Panc1 (cell line): ENCODE data around the gene COMMD7. TPM values are rescaled to one million over a fixed set of nuclear protein-coding genes. Genes with fewer than 3 reads are reported as not detected.

Source experiments
- ATAC-seq: fragments of 200-7000 bp; cut with Tn5 transposase; 2 replicates; pipeline ENCODE4 v1.9.1; 2020; ENCODE audit warnings: mild to moderate bottlenecking, moderate library complexity
- BruUV-seq: library from RNA; stranded (reverse); fragments of 400-500 nt; replicated peaks from 2 replicates; lab custom pipeline; 2021; lab: Mats Ljungman, UMichigan
- CTCF ChIA-PET: fragments of 300-600 bp; sonication (Branson Sonifier 250); formaldehyde crosslinking; loops from one replicate; lab custom pipeline; 2022; ENCODE audit warnings: antibody characterized with exemption; lab: Charles Lee
- POLR2A ChIA-PET: fragments of 300-600 bp; sonication (Branson Sonifier 250); formaldehyde crosslinking; loops from one replicate; lab custom pipeline; 2022; ENCODE audit warnings: antibody characterized with exemption; lab: Charles Lee
- DNase-seq: peaks from one replicate; pipeline ENCODE4 v3.0.0-alpha.2; 2010; ENCODE audit warnings: low read depth, low spot score
- H3K27ac ChIP-seq: 2 replicates; pipeline ENCODE4 v1.5.1; 2011; ENCODE audit warnings: mild to moderate bottlenecking, low read length, inconsistent platforms
- H3K27me3 ChIP-seq: fragments of 200-500 bp; sonication (Bioruptor generic); 2 replicates; pipeline ENCODE4 v1.6.0; 2014; ENCODE audit warnings: low read length, inconsistent platforms; ENCODE audit not compliant: control insufficient read depth, insufficient read depth
- H3K36me3 ChIP-seq: fragments of 200-500 bp; sonication (Bioruptor generic); 2 replicates; pipeline ENCODE4 v1.5.1; 2014; ENCODE audit warnings: inconsistent platforms, mild to moderate bottlenecking, low read length, moderate library complexity; ENCODE audit not compliant: control insufficient read depth, insufficient read depth
- H3K4me1 ChIP-seq: 2 replicates; pipeline ENCODE4 v1.5.1; 2011; ENCODE audit warnings: inconsistent platforms, mild to moderate bottlenecking, low read length, moderate library complexity; ENCODE audit not compliant: control insufficient read depth, insufficient read depth
- H3K4me3 ChIP-seq, 2 experiments: 2 replicates each; pipeline ENCODE4 v1.5.1; 2011 to 2012; ENCODE audit warnings: low read depth in 2 of 2, low read length in 2 of 2, mild to moderate bottlenecking in 2 of 2, inconsistent platforms in 1 of 2, moderate library complexity in 1 of 2
- H3K9me3 ChIP-seq: fragments of 200-500 bp; sonication (Bioruptor generic); 2 replicates; pipeline ENCODE4 v1.5.1; 2014; ENCODE audit warnings: low read depth, mild to moderate bottlenecking, inconsistent platforms, low read length, moderate library complexity; ENCODE audit not compliant: control insufficient read depth, insufficient read depth
- CTCF ChIP-seq: fragments of 450-650 bp; IDR thresholded peaks from 2 replicates; pipeline ENCODE4 v1.5.1; 2017; ENCODE audit warnings: mild to moderate bottlenecking
- POLR2AphosphoS5 ChIP-seq: IDR thresholded peaks from 2 replicates; pipeline ENCODE4 v1.6.1; 2012; ENCODE audit warnings: mild to moderate bottlenecking, low read depth, low read length, moderate library complexity
- REST ChIP-seq, 2 experiments: IDR thresholded peaks; 2 replicates each; pipeline ENCODE4 v1.6.1; 2011 to 2012; ENCODE audit warnings: low read depth in 2 of 2, control low read depth in 1 of 2, low read length in 1 of 2, mild to moderate bottlenecking in 1 of 2, moderate library complexity in 1 of 2; ENCODE audit not compliant: insufficient read depth in 1 of 2
- SIN3A ChIP-seq: IDR thresholded peaks from 2 replicates; pipeline ENCODE4 v1.6.1; 2012; ENCODE audit warnings: low read depth, mild to moderate bottlenecking, low read length, moderate library complexity, borderline replicate concordance; ENCODE audit not compliant: insufficient read depth
- TCF7L2 ChIP-seq: IDR thresholded peaks from 2 replicates; pipeline ENCODE4 v1.6.1; 2011; ENCODE audit warnings: mild to moderate bottlenecking, low read depth, low read length, inconsistent platforms
- in situ Hi-C: cut with HindIII; loops from 2 replicates; pipeline ENCODE4 v1.10.0; 2016; ENCODE audit warnings: low sequenced_read_pairs, low pct_unique_long_range_greater_than_20kb
- intact Hi-C: fragments of 100-400 bp; cut with micrococcal nuclease; formaldehyde crosslinking; loops from one replicate; pipeline ENCODE4 v1.10.0; 2022; ENCODE audit not compliant: unreplicated experiment
- total RNA-seq: library from RNA; stranded (reverse); gene quantifications from one replicate; pipeline ENCODE4 v1.2.1, GENCODE V29; 2021; ENCODE audit not compliant: unreplicated experiment

COMMD7 gene
- total RNA-seq, 1 experiment from 2014 or later: 24.8 TPM

GRCh38 chr20:32675223-32675975 is 67.9 kb downstream of the COMMD7 start:
- DNase-seq: no peak
- CTCF ChIA-PET: interaction anchor here (0.6 to 3.2 kb wide), 2 partner anchors 45 to 103 kb away, joined by 5 to 37 read pairs; no protein-coding TSS in a partner anchor
- intact Hi-C loops: no loop called here
- in situ Hi-C loops: no loop called here
- H3K27ac ChIP-seq: no peak overlapping the region
- H3K4me1 ChIP-seq: no peaks in the 10 kb centered on the region
- ATAC-seq: no peak
- POLR2A ChIA-PET: no interaction called here
- no peaks in the 10 kb centered on the region for H3K36me3 ChIP-seq
- no TSS peak for BruUV-seq
- no peaks in the 10 kb centered on the region for H3K9me3 ChIP-seq
- no peaks in the 10 kb centered on the region for H3K27me3 ChIP-seq
- no peak overlapping the region for H3K4me3 ChIP-seq
- no peak for TF ChIP-seq REST (IDR thresholded peaks at IDR 0.05; ENCODE audit: insufficient read depth in 1 of 2, low read depth in 2 of 2, low read length in 1 of 2)
- TF ChIP-seq CTCF: no peak
- TF ChIP-seq POLR2AphosphoS5: no peak
- TF ChIP-seq SIN3A: no peak
- TF ChIP-seq TCF7L2: no peak

- intact Hi-C loops: loop anchor here (1.0 kb wide), 1 partner anchor 104 kb away; no protein-coding TSS in a partner anchor
- CTCF ChIA-PET: interaction anchor here (0.6 to 3.2 kb wide), 6 partner anchors 20 to 1142 kb away, joined by 3 to 37 read pairs (median 3); no protein-coding TSS in a partner anchor
- TF ChIP-seq SIN3A (no peak), TCF7L2 (no peak), CTCF (peak; percentile 95), POLR2AphosphoS5 (no peak)
- Histone ChIP-seq H3K36me3 (no peaks in the 10 kb centered on the region), H3K27ac (no peak overlapping the region), H3K27me3 (no peaks in the 10 kb centered on the region), H3K9me3 (no peaks in the 10 kb centered on the region), H3K4me1 (no peaks in the 10 kb centered on the region), H3K4me3 (no peak overlapping the region)
- BruUV-seq: no TSS peak
- POLR2A ChIA-PET: no interaction called here
- peak; percentile 88 for ATAC-seq
- peak; percentile 50 for DNase-seq
- in situ Hi-C loops: no loop called here
Measured at GRCh38 chr20:32674362-32674789, 68.9 kb downstream of the COMMD7 start.
